HG03457 (cell line): Measurements from ENCODE around the gene C10orf120.

Experiments
- ATAC-seq: cut with Tn5 transposase; IDR thresholded peaks from one replicate; pipeline ENCODE4 v1.9.1; 2021; ENCODE audit warnings: moderate number of reproducible peaks; ENCODE audit not compliant: unreplicated experiment

The C10orf120 gene

DNA sequence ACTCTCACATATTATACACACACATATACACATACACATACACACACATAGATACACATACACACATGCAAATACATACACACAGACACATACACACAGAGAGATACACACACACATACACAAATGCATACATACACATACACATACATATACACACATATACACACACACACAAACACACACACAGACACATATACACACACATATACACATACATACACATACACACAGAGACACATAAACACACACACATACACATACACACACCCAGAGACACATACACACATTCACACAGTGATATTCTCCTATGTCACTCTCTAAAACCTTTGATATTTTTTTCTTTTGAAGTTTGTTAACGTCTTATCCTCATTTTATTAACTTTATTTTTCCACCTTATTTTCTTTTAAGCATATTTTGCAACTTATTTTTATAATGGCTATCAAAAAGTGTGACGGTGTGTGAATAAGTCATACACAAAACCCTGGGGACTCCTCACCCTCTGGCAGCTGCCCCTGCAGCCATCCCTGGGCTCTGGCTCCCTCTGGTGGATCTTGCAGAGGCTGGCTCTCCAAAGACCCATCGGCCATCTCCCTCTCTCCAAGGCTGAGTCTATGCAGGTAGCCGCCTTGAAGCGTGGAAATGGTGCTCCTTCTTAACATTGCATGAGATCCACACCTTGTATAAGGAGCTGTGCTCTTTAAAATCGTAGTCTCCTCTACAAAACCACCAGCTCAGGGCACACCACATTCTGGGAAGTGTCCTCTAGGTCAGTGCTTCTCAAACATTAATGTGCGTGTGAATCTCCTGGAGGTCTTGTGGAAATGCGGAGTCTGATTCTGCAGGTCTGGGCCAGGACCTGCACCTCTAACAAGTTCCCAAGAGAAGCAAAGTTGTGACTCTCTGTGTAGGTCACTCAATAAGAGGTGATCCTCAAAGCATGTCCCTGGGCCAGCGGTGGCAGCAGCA lies 4.1 kb upstream of the C10orf120 start:
- no peak for ATAC-seq

DNA sequence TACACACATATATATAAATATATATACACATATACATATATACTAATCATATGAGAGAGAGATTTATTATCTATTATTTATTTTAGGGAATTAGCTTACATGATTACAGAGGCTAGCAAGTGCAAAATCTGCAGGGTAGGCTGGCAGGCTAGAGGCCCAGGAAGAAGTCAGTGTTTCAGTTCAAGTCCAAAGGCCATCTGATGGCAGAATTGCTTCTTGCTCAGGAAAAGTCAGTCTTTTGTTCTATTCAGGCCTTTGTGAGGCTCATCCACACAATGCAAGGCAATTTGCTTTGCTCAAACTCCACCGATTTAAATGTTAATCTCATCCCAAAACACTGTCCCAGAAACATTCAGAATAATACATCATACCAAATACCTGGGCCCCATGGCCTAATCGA lies 2.6 kb upstream of the C10orf120 start:
- ATAC-seq = no peak

DNA sequence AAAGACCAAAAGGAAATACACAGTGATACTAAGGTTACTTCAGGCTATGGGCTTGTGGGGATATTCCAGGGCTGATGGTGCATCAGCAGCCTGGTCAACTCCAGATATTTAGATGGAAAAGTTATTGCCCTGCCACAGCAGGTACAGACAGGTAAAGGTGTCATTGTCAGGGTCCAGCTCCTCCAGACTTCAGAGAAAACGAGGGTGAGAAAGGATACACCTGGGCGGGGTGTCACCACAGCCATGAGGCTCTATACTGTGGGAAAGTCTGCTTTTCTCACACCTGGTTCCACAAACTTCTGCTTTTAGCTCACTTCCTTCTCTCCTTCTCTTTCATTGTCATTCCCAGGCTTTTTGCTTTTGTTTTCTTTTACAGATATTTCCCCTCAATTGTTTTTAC lies 2.0 kb upstream of the C10orf120 start:
- no peak for ATAC-seq

- no peak for ATAC-seq
These were observed 3.0 kb downstream of the C10orf120 start for GRCh38 chr10:122696687-122697086.

GRCh38 chr10:122692744-122693143 lies 6.9 kb downstream of the C10orf120 start:
- no peak for ATAC-seq

DNA sequence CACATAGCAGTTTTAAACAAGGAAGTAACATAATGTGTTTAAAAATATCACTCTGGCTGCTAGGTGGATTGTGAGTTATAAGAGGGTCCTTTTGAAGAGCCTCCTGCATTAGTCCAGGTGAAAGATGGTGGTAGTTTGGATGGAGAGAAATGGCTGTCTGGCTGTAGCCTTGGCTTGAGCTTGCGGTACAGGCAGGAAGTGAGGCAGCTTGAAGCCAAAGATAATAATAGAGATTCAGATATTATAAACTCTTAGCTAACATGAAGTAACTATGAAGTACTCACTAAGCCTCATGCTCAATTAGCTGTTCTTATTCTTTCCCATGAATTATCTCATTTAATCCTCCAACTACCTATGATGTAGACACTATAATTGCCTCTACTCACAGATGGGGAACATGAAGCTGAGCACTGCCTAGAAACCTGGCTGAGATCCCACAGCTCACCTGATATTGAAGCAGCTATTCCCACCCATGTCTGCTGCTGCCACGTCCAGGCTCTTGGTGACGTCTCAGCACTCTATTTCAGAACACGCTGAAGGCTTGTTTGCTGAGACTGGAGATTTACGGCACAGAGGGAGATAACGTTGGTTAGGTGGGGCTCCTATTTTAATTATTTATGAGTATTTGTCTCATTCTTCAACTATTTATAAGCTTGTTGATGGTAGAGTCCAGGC lies 10.4 kb downstream of the C10orf120 start:
- no peak for ATAC-seq

DNA sequence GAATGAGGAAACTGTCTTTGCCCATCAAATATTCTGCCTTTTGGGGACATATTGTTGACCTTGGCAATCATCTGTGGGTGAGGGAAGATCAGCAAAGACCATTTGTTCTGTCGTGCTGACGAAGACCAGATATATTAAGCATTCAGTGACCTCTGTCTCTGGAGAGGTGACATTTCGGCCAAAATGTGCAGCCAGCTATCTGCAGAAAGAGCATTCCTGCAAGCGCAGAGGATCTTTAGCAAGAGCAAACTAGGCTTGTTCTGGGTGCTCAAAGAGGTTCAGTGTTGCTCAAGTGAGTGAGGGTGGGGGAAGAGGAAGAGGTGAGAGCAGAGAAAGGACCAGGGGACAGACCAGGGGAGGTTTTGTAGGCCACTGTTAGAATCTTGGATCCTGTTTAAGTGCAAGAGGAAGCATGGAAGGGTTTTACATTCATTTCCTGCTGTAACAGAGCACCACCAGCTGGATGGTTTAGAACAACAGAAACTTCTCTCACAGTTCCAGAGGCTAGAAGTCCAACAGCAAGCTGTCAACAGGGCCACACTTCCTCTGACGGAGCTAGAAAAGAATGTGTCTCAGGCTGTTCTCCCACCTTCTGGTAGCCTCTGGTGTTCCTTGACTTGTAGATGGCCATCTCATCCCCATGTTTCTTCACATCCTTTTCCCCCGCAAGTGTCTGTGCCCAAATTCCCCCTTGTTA lies 11.2 kb downstream of the C10orf120 start:
- ATAC-seq = no peak

DNA sequence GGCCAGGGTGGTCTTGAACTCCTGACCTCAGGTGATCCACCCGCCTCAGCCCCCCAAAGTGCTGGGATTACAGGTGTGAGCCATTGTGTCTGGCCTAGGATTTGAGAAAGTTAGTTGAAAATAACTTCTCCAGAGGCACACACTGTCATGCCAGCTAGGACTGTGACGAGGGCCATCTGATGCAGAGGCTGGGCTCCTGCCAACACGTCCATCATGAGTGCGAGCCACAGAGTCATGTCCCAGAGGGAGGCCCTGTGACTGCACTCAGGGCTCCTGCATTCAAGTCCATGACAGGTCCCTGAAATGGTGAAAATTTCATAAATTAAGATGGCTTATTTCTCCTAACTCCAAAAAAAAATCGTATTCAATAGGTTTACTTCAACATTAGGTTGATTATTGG lies 17.1 kb downstream of the C10orf120 start:
- ATAC-seq = no peak

DNA sequence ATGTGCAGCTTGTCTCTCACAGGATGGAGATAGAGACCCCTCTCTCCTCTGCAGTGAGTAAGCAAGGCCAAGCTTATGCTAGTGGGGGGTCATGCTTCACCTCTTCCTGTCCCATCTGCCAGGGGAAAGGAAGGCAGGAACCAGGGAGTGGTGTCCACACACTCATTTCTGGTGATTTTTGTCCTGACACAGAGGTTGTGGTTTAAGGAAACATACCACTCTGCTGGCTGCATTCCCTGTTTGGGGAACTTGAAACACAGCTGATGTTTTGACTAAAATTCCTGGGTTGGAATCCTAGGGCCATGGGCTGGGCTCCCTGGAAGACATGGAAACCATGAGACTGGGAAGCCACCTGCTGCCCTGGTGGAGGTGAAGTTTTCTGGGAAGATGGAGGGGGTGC lies 21.4 kb downstream of the C10orf120 start:
- ATAC-seq = no peak

GRCh38 chr10:122675278-122675677 lies 24.4 kb downstream of the C10orf120 start:
- no peak for ATAC-seq

DNA sequence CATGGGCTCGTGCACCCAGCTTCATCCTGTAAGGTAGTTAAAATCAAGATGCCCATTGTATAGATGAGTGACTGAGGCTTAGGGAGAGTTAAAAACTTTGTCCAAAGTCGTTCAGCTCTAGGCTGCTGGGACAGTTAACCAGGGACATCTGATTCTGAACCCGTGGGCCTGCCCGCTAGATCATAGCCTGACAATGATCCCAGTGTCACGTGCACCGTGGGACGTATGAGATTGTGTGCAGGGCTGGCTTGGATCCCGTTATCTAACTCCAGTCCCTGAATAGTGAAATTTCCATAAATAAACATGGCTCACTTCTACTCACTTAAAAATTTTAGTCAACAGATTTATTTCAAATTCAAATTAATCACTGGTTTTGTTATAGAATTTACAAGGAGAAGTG lies 24.9 kb downstream of the C10orf120 start:
- ATAC-seq = no peak

DNA sequence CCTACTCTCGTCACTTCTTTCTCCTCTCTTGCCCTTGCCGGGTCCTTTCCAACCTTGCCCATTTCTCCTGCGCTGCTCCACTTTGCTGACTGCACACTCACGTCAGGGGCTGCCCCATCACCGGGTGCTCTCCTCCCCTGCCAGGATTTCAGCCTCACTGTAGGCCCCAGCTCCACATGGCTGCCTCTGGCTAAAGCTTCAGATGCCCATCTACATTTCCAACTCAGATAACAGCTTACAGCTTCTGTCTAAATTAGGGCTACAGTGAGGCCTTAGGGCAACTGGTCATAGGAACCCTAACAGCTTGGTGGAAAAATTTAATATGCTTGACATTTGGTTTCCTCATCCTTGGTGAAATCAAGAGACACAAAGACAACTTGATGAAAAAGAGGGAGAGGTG lies 25.9 kb downstream of the C10orf120 start:
- ATAC-seq = no peak

DNA sequence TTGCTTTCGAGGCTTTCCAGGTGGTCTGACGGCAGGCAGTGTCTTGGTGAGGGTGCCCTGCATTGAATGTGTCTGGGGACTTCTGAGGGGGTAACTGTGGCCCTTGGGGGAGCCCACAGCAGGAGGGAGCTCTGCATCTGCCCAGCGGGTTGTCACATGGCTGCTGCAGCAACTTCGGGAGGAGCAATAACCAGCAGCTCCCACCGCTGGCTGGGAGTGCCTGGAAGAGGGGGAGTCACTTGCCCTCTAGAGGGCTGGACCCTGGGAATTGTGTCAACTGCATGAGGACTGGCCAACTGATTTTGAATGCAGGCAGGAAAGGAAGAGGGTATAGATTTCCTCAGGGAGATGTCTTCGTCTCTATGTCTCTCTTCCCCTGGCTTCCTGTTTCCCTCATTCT lies 26.4 kb downstream of the C10orf120 start:
- no peak for ATAC-seq

- no peak for ATAC-seq
These were observed 27.0 kb downstream of the C10orf120 start for GRCh38 chr10:122672655-122673054.

DNA sequence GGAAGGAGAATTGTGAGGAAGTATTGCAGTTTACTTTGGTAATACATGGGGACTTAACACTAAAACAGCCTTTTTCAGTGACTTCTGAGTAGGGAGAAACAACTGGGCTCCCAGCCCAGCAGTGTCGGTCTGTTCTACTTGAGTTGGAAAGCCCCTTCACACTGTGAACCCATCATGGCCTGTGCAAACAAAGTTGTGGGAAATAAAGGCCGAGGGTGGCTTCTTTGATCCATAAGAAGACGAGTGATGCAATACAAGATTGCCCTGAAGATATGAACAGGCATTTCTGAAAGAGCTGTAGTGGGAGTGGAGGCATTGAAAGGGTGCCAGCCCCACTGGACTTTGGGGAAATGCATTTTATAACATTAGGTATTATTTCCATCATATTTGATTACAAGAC lies 28.3 kb downstream of the C10orf120 start:
- ATAC-seq = no peak

- no peak for ATAC-seq
These were observed 29.8 kb downstream of the C10orf120 start for GRCh38 chr10:122669842-122670241.

DNA sequence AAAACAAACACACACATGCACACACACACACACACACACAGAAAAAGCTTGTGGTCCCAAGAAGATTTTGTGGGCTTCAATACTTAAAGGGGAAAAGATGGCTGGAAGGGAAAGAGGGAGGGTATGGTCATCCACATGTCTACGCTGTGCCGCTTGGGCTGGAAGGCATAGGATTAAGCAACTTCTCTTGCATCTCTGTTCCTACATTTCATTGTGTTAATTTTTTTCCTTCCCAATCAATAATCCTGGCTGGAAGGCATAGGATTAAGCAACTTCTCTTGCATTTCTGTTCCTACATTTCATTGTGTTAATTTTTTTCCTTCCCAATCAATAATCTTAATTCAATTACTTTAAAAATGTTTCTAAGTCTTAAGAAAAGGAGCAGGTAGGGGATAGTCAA lies 30.6 kb downstream of the C10orf120 start:
- ATAC-seq = no peak

- no peak for ATAC-seq
These were observed 33.7 kb downstream of the C10orf120 start for GRCh38 chr10:122665946-122666345.

DNA sequence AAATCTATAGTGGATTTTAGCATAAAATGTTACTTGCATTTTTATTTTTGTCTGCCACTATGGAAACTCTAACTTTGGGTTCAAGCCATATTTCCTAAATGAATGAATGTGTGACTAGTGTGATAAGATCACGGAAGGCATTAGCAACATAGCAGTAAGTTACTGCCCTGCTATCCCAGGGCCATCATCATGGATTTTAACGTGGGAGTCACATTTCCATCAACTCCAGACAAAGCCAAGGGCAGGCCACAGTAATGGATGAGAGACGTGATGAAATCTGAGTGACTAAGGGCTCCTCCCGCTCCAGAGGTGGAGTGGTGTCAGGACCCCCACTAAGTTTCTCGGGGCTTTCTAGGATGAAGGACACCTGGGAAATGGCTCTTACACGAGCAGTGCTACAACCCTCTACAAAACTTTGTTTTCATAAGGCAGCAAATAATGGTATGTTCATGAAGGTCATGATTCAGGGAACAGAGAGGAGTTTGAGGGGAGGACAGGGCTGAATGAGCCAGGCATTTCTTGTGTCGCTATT lies 34.3 kb downstream of the C10orf120 start:
- no peak for ATAC-seq

DNA sequence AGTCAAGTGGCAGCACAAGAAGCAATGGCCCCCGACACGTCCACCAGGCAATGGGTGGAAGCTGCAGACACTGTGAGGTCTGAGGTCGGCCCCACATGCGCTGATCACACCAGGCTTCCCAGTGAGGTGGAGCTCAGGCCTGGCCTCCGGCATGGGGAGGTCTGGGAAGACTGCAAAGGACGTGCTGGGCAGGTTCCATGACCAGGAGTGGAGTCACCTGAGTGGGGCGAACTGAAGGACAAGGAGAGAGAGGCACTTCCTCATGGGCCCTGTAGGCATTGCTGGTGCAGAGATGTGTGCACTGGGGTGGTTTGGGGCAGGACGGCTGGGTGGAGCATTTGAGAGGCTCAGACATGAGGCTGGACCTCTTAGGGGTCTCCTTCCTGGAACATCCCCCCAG lies 35.1 kb downstream of the C10orf120 start:
- ATAC-seq = no peak

GRCh38 chr10:122663516-122664130 lies 36.0 kb downstream of the C10orf120 start:
- ATAC-seq = no peak
